VCaP (cell line): ENCODE measurements around the gene TPM3.

Experiments used
- H3K27ac ChIP-seq: fragments of 450-650 bp; 2 replicates; pipeline ENCODE4 v1.5.1; 2017
- TF ChIP-seq, protein P1 (sequence below): fragments of 450-650 bp; conservative IDR thresholded peaks from 2 replicates; pipeline ENCODE4 v1.5.1; 2017; ENCODE audit warnings: mild to moderate bottlenecking, moderate library complexity

The TPM3 gene

DNA sequence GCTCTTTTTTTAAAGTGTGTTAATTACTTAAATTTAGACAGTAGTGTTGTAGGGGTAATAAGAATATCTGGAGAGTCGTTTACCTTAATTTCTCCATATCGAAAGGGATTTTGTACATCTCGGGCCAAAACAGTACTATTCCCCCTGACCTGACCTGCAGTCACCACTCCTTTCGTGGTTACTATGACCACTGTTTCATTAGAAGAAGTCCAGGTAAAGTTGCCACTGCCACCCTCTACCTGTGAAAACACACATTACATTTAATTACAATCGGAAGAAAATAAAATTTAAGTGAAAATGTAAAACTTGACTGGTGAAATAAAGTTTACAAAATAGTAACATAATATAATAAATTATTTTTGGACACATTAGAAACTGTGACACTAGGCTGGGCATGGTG is 74.3 kb downstream of the TPM3 start:
- TF ChIP-seq, protein P1, sequence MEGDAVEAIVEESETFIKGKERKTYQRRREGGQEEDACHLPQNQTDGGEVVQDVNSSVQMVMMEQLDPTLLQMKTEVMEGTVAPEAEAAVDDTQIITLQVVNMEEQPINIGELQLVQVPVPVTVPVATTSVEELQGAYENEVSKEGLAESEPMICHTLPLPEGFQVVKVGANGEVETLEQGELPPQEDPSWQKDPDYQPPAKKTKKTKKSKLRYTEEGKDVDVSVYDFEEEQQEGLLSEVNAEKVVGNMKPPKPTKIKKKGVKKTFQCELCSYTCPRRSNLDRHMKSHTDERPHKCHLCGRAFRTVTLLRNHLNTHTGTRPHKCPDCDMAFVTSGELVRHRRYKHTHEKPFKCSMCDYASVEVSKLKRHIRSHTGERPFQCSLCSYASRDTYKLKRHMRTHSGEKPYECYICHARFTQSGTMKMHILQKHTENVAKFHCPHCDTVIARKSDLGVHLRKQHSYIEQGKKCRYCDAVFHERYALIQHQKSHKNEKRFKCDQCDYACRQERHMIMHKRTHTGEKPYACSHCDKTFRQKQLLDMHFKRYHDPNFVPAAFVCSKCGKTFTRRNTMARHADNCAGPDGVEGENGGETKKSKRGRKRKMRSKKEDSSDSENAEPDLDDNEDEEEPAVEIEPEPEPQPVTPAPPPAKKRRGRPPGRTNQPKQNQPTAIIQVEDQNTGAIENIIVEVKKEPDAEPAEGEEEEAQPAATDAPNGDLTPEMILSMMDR = peak; percentile 26; the same call in 1 of the 2 replicates

DNA sequence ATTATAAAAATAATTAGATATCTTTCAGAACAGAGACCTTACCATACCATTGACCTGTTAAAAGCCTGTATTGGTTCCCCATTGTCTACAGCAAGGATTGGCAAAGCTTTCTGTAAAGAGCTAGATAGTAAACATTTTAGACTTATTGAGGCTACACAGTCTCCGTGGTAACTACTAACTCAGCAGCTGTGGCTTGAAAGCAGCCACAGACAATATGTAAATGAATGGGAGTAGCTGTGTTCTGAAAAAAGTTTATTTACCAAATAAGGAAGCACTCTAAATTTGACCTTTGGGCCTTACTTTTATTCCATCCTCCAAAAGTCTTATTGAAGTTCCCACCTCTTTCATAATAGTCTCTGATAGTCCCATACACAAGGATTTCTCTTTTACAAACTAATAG is 76.7 kb downstream of the TPM3 start:
- TF ChIP-seq, protein P1 = no peak

More for the DNA sequence above, 74.3 kb downstream of the TPM3 start:
- H3K27ac ChIP-seq = no peak overlapping the region

More for the DNA sequence above, 76.7 kb downstream of the TPM3 start:
- no peak overlapping the region for H3K27ac ChIP-seq
